Motor neuron (in vitro differentiated cells): ENCODE measurements around the gene MDH2. TPM values are rescaled to one million over a fixed set of nuclear protein-coding genes. Genes with fewer than 3 reads are reported as not detected.

ENCODE experiments used
- ATAC-seq, 8 experiments: fragments of 200-7000 bp; cut with Tn5 transposase; replicated peaks in 6 of 8; 2 replicates each; pipeline ENCODE4 v1.8.0; 2021; ENCODE audit warnings: mild to moderate bottlenecking in 8 of 8, moderate library complexity in 8 of 8
- H3K27ac ChIP-seq, 2 donors: fragments of 250-450 bp; sonication (Bioruptor Pico); 2 replicates each; pipeline ENCODE4 v1.9.0; 2021; ENCODE audit warnings: antibody characterized with exemption in 2 of 2, mild to moderate bottlenecking in 2 of 2, moderate library complexity in 1 of 2
- H3K4me1 ChIP-seq, 2 donors: fragments of 250-450 bp; sonication (Bioruptor Pico); replicated peaks in 1 of 2; 2 replicates each; pipeline ENCODE4 v1.6.1; 2021; ENCODE audit warnings: antibody characterized with exemption in 2 of 2, mild to moderate bottlenecking in 2 of 2, moderate library complexity in 1 of 2
- H3K4me3 ChIP-seq, 5 donors: fragments of 250-450 bp; sonication (Bioruptor Pico); 2 replicates each; pipeline ENCODE4 v1.9.0; 2021; ENCODE audit warnings: antibody characterized with exemption in 5 of 5, mild to moderate bottlenecking in 5 of 5, moderate library complexity in 4 of 5
- WGBS, 10 experiments: fragments of 450-650 bp; shearing (Covaris generic); methylation state at CpG; one replicate each; pipeline ENCODE4 v1.0.0; 2022; 5-methylcytosine and 5-hydroxymethylcytosine counted together
- in situ Hi-C, 9 experiments: fragments of 400-800 bp; cut with MboI; loops; one replicate each; pipeline ENCODE4 v1.15.0; 2021; ENCODE audit warnings: low sequenced_read_pairs in 9 of 9, low pct_unique_long_range_greater_than_20kb in 2 of 9; ENCODE audit not compliant: unreplicated experiment in 9 of 9
- total RNA-seq, 8 experiments: library from RNA; unstranded; fragments of 300-600 nt; gene quantifications; 2 replicates each; pipeline versions ENCODE4 v1.2.3 to v1.2.4, GENCODE V29; 2022

Gene MDH2
- total RNA-seq, 8 experiments from 2014 or later: 98.4 to 223 (median 131) TPM

DNA sequence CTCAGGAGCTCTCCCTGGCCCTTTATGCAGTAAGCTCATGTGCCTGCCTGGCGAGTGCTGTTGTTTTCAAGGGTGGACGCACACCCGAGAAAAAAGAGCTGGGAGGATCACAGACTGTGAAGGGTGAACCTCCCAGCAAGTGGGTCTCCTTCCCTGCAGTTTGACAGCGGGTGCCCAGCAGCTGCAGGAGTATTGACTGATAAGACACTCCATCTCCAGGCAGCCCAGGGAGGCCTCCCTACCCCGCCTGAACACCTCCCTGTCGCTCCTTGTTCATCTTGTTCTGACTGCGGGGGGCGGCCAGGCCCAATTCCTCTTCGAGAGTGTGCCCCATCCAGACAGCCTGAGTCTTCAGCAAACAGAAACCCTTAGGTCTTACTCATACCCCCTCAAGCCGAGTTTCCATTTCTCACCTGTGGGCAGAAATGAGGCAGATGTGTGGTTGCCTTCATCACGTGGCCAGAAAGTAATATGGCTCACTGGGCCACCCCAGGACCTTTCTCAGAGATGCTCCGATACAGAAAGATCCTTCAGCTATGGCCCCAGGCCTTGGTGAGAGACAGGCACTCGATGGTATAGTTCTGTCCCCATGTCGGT is 17.2 kb downstream of the MDH2 start:
- no peak for ATAC-seq
- Histone ChIP-seq H3K27ac (no peak overlapping the region), H3K4me1 (no peaks in the 10 kb centered on the region), H3K4me3 (no peak overlapping the region)
- WGBS, 10 experiments: 85 to 100% (median 93%) methylated on average over 1 to 5 of the region's 14 CpGs; no CpG with 5 or more reads in 4 of the 10 experiments
- in situ Hi-C loops: no loop called here

DNA sequence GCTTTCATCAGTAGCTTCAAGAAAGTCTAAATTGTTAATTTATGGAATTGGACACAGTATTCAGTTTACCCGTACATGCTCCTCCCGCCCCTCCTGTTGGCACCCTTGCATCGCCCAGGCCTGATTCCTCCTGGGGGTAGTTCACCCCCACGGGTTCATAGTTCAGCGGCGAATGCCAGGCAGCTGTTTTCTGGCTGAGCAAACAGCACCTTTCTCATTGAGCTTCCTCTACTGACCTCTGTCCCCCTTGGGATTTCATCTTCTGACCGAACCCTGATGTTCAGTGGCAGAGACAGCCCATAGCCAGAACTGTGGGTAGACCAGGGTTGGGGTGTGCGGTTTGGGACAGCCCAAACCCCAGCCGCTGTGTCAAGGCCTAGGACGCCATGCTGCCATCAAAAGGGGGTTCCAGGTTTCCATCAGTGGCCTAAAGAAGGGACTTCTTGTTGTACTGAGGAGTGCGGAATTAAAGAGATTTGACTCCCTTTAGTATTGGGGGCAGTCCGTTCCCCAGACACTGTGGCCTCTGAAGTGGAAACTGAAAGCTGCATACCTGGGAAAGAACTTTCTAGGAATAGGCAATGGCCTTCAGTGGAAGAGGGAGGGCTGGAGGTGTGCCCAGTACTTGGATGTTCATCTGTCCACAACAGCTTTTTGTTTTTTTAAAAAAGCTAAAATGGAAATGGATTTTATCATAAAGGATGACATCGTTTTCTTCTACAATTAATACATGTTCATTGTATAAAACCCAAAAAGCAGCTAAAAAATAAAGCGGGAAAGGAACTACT is 19.0 kb downstream of the MDH2 start:
- 70 to 100% (median 96%) methylated on average over 2 to 11 of the region's 14 CpGs for WGBS, 10 experiments

DNA sequence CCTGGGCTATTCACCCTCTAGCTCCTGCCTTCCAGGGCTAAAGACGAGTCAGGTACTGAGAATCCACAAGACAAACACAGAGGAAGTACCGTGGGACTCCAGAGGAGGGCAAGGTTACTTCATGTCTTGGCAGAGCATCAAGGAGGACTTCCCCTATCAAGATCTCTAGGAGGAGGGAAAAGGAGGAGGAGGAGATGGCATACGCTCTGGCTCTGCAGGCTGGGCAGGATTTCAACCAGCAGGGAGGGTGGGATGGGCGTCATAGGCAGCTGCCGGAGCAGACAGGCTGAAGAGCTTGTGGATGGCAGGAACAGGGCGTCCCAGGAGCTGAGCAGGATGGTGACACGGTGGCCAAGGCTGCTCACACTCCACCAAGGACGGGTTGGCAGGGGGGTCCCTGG is 21.3 kb downstream of the MDH2 start:
- in situ Hi-C loops: no loop called here
- ATAC-seq: peak in 6 of 8 experiments; percentile 10 to 96 (median 58)
- Histone ChIP-seq H3K27ac (no peak overlapping the region), H3K4me1 (no peaks in the 10 kb centered on the region), H3K4me3 (no peak overlapping the region)
- 0 to 90% (median 36%) methylated on average over 1 to 4 of the region's 8 CpGs; no CpG with 5 or more reads in 2 of the 10 experiments for WGBS, 10 experiments

More for the DNA sequence above, 19.0 kb downstream of the MDH2 start:
- Histone ChIP-seq H3K4me3 (no peak overlapping the region), H3K27ac (no peak overlapping the region), H3K4me1 (no peaks in the 10 kb centered on the region)
- in situ Hi-C loops: no loop called here
- ATAC-seq: no peak

DNA sequence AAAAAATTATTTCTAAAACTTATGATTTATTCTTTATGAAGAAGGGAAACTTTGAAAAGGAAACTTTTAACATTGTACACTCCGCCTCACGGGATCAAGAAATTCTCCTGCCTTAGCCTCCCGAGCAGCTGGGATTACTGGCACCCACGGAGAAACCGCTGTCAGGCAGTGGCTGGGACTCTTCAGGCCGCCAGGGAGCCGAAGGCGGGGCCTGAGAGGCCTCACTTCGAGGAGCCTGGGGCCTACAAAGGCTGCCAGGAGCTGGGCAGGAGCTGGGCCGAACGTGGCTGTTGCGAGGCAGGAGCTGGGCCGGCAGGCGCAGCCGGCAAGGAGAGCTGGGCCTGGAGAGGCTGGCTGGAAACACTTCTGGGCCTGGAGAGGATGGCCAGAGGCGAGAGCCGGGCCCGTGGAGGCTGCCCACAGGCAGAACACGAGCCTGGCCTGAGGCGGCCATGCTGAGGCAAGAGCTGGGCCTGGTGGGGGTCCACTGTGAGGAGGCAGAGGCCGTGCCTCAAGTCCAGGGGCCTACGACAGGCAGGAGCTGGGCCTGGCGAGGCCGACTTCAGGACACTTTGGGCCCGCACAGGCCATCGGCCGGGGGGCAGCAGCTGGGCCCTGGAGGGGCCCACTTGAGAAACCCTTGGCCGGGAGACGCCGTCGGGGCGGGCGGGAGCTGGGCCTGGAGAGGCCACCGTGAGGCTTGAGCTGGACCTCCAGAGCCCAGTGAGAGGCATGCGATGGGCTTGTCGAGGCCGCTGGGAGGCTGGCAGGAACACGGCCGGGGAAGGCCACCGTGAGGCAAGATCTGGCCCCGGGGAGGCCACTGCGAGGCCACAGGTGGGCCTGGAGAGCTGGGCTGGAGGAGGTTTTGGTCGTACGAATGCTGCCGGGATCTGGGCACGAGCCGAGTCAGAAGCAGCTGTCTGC is 23.7 kb downstream of the MDH2 start:
- peak in 6 of 8 experiments; percentile 10 to 44 (median 30) for ATAC-seq
- Histone ChIP-seq H3K4me1 (no peaks in the 10 kb centered on the region), H3K27ac (no peak overlapping the region), H3K4me3 (no peak overlapping the region)
- WGBS, 10 experiments: 68 to 96% (median 84%) methylated on average over 2 to 10 of the region's 47 CpGs; no CpG with 5 or more reads in 2 of the 10 experiments
- in situ Hi-C loops: no loop called here

DNA sequence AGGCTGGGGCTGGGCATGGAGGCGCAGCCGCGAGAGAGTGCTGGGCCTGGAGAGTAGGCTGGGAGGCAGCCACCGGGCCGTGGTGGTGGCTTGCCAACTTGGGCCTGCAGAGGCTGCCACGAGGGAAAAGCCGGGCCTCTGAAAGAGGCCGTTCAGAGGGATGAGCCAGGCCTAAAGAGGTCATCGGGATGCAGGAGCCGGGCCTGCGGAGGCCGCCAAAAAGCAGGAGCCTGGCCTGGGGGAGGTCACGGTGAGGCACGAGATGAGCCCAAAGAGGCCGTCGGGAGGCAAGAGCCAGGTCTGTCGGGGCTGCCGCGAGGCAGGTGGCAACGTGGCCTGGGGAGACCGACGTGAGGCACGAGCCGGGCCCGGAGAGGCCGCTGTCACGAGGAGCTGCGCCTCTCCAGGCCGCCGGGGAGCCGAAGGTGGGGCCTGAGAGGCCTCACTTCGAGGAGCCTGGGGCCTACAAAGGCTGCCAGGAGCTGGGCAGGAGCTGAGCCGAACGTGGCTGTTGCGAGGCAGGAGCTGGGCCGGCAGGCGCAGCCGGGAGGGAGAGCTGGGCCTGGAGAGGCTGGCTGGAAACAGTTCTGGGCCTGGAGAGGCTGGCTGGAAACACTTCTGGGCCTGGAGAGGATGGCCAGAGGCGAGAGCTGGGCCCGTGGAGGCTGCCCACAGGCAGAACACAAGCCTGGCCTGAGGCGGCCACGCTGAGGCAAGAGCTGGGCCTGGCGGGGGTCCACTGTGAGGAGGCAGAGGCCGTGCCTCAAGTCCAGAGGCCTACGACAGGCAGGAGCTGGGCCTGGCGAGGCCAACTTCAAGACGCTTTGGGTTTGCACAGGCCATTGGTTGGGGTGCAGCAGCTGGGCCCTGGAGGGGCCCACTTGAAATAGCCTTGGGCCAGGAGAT is 24.6 kb downstream of the MDH2 start:
- no peak overlapping the region for H3K27ac ChIP-seq
- in situ Hi-C loops: no loop called here
- no peak for ATAC-seq
- no peaks in the 10 kb centered on the region for H3K4me1 ChIP-seq
- WGBS, 10 experiments: 85 to 100% (median 93%) methylated on average over 1 to 16 of the region's 47 CpGs; no CpG with 5 or more reads in 4 of the 10 experiments
- no peak overlapping the region for H3K4me3 ChIP-seq

DNA sequence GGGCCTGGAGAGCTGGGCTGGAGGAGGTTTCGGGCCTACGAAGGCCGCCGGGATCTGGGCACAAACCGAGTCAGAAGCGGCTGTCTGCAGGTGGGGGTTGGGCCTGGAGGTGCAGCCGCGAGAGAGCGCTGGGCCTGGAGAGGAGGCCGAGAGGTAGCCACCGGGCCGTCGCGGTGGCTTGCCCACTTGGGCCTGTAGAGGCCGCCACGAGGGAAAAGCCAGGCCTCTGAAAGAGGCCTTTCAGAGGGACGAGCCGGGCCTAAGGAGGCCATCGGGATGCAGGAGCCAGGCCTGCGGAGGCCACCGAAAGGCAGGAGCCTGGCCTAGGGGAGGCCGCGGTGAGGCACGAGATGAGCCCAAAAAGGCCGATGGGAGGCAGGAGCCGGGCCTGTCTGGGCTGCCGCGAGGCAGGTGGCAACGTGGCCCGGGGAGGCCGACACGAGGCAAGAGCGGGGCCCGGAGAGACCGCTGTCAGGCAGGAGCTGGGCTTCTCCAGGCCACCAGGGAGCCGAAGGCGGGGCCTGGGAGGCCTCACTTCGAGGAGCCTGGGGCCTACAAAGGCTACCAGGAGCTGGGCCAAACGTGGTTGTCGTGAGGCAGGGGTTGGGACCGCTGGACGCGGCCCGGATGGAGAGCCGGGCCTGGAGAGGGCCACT is 25.6 kb downstream of the MDH2 start:
- Histone ChIP-seq H3K4me3 (no peak overlapping the region), H3K4me1 (no peaks in the 10 kb centered on the region), H3K27ac (no peak overlapping the region)
- no peak for ATAC-seq
- 60 to 95% (median 90%) methylated on average over 1 to 19 of the region's 45 CpGs; no CpG with 5 or more reads in 4 of the 10 experiments for WGBS, 10 experiments
- in situ Hi-C loops: no loop called here

DNA sequence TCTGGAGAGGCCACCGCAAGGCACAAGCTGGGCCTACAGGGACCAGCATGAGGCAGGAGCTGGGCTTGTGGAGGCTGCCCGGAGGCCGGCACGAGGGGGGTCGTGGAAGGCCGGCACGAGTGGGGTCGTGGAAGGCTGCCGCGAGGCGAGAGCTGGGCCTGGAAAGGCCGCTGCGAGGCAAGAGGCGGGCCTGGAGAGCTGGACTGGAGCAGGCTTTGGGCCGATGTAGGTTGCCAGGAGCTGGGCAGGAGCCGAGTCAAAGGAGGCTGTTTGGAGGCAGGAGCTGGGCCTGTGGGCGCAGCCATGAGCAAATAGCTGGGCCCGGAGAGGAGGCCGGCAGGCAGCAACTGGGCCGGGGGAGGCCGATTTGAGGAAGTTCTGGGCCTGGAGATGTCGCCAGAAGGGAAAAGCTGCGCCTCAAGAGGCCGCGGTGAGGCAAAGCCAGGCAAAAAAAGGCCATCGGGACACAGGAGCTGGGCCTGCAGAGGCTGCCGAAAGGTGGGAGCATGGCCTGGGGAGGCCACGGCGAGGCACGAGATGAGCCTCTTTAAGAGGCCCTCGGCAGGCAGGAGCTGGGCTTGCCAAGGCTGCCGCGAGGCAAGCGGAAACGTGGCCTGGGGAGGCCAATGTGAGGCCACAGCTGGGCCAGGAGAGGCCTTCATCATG is 26.5 kb downstream of the MDH2 start:
- 60 to 100% (median 94%) methylated on average over 1 to 17 of the region's 35 CpGs; no CpG with 5 or more reads in 2 of the 10 experiments for WGBS, 10 experiments
- in situ Hi-C loops: no loop called here
- Histone ChIP-seq H3K4me3 (no peak overlapping the region), H3K4me1 (no peaks in the 10 kb centered on the region), H3K27ac (no peak overlapping the region)
- no peak for ATAC-seq

DNA sequence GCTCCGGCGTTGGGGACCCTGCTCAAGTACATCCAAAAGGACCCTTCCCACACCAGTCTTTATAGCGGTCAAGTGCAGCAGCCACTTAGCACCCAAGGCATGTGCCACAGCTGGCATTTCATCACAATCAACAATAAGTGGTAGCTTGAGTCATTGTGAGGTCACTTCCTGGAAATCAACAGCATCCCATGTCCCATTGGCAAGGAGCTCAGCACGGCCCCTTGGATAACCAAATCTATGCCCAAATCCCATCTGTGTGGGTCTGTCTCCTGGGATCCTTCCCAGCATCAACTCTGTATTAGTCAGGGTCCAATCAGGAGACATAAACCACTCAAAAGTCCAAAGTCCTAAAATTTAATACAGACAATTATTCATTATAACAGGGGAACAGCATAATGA is 27.1 kb downstream of the MDH2 start:
- no peak for ATAC-seq
- Histone ChIP-seq H3K4me1 (no peaks in the 10 kb centered on the region), H3K4me3 (no peak overlapping the region), H3K27ac (no peak overlapping the region)
- in situ Hi-C loops: no loop called here
- WGBS, 10 experiments: 100% methylated on average over 1 to 2 of the region's 4 CpGs; no CpG with 5 or more reads in 7 of the 10 experiments

DNA sequence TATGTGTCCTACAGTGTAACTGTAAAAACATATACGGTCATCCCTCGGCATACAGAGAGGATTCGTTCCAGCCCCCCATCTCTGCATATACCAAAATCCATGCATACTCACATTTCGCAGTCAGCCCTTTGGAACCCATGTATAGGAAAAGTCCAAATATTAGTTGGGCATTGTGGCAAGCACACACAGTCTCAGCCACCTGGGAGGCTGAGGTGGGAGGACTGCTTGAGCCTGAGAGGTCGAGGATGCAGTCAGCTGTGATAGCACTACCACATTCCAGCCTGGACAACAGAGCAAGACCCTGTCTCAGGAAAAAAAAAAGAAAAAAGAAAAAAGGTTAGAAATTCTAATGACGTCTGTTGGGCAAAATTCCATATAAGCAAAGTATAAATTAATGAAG is 29.1 kb downstream of the MDH2 start:
- H3K4me3 ChIP-seq: no peak overlapping the region
- 42 to 88% (median 76%) methylated on average over 1 to 5 of the region's 6 CpGs for WGBS, 10 experiments
- ATAC-seq: no peak
- H3K4me1 ChIP-seq: no peaks in the 10 kb centered on the region
- in situ Hi-C loops: no loop called here
- H3K27ac ChIP-seq: no peak overlapping the region

DNA sequence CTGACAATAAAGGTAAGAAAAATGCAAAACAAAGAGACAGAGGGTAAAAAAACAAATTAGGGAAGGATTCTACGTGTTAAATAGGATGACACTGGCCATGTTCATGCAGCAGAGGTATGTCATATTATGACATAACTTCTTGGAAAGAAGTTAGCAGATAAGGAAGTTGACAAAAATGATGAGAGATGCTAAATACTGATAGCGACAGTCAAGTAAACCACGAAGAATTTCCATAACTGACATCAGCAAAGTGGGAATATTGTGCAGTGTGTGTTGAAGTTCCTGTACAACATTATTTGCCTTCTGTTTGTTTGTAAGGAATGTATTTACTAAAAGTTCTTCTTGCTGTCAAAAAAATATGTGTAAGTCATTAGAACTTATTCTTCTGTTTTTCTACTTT is 29.5 kb downstream of the MDH2 start:
- no peak overlapping the region for H3K27ac ChIP-seq
- WGBS, 10 experiments: 35 to 93% (median 78%) methylated on average over 1 to 3 of the region's 3 CpGs
- ATAC-seq: no peak
- H3K4me1 ChIP-seq: no peaks in the 10 kb centered on the region
- in situ Hi-C loops: no loop called here
- H3K4me3 ChIP-seq: no peak overlapping the region

DNA sequence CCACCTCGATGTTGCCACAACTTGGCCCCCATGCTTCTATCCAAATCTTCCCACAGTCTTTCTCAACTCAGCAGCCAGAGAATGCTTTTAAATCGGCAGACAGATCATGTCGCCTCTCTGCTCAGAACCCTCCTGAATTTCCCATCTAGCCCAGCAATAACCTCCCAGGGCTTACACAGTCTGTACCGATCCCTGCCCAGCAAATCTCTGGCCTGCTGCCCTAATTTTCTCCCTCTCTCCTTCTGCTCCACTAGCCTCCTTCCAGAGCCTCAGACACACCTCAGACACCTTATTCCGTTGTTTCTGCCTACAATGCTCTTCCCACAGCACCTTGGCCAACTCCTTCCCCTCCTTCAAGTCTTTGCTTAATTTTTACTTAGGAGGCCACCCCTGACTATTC is 32.3 kb downstream of the MDH2 start:
- no peak overlapping the region for H3K4me3 ChIP-seq
- ATAC-seq: peak in 1 of 8 experiments; percentile 70
- WGBS, 10 experiments: 50 to 100% (median 88%) methylated on average over 1 to 4 of the region's 5 CpGs; no CpG with 5 or more reads in 1 of the 10 experiments
- no peaks in the 10 kb centered on the region for H3K4me1 ChIP-seq
- in situ Hi-C loops: no loop called here
- no peak overlapping the region for H3K27ac ChIP-seq
